OCI-LY1 (cell line): ENCODE data around the gene SAMD3.

Source experiments
- EZH2 ChIP-seq: fragments of 200-600 bp; sonication (generic), shearing (Covaris generic); IDR thresholded peaks from 2 replicates; pipeline ENCODE4 v1.8.0; 2017; ENCODE audit warnings: borderline replicate concordance, mixed run types, mild to moderate bottlenecking, antibody characterized with exemption, low read length, moderate library complexity, mixed read lengths
- TF ChIP-seq, protein P1 (sequence below): fragments of 200-600 bp; sonication (generic), shearing (Covaris generic); IDR thresholded peaks from 2 replicates; pipeline ENCODE4 v1.5.1; 2017; ENCODE audit warnings: mild to moderate bottlenecking, antibody characterized with exemption, low read length, moderate library complexity, mixed read lengths

DNA sequence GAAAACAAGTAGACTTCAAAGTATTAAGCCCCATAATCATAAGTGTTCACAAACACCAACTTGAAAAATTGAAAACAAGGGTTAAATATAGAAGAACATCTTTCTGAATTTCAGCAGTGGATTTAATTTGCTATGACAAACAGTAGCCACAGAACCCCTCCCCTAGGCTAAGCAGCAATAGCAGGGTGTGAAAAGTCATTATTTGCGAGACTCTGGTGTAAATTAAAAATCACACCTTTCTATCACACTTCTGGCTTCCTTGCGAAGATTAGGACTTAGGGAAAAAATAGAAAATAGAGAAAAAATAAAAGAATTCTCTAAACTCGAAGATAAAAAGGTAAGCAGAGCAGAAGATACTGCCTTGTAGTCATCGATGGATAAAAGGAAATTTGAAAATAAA lies 6.1 kb downstream of the SAMD3 start:
- TF ChIP-seq, protein P1, sequence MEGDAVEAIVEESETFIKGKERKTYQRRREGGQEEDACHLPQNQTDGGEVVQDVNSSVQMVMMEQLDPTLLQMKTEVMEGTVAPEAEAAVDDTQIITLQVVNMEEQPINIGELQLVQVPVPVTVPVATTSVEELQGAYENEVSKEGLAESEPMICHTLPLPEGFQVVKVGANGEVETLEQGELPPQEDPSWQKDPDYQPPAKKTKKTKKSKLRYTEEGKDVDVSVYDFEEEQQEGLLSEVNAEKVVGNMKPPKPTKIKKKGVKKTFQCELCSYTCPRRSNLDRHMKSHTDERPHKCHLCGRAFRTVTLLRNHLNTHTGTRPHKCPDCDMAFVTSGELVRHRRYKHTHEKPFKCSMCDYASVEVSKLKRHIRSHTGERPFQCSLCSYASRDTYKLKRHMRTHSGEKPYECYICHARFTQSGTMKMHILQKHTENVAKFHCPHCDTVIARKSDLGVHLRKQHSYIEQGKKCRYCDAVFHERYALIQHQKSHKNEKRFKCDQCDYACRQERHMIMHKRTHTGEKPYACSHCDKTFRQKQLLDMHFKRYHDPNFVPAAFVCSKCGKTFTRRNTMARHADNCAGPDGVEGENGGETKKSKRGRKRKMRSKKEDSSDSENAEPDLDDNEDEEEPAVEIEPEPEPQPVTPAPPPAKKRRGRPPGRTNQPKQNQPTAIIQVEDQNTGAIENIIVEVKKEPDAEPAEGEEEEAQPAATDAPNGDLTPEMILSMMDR: no peak
- TF ChIP-seq EZH2: no peak
